ENCODE data around the gene TDRD15. TPM values are rescaled to one million over a fixed set of nuclear protein-coding genes. Genes with fewer than 3 reads are reported as not detected.

The TDRD15 gene
- total RNA-seq, 4 donors from 2014 or later = 0.34 TPM; not detected in 3

DNA sequence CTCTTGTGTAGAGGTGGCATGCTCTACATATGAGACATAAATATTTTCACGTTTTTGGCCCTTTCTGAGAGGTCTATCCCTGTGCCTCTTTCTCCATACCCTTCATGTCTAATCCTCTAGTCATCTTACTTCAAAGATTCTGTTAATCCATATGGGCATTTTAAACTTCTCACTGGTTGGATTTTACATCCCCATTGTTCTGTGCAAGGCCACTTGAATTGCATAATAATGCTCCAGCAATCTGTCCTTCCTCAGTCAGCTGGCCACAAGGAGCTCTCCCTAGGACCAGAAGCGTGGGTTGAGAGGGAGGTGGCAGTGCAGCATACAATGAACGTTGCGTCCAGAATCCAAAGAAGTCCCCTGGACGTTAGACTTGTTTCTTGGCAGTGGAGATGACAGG, 58.2 kb downstream of the TDRD15 start:
- TF ChIP-seq CTCF (IDR thresholded peaks at IDR 0.05) (no peak), POLR2A (IDR thresholded peaks at IDR 0.05) (no peak)
- no peak for DNase-seq
- Histone ChIP-seq H3K4me1 (no peaks in the 10 kb centered on the region), H3K4me3 (no peak overlapping the region), H3K36me3 (no peaks in the 10 kb centered on the region), H3K9me3 (no peaks in the 10 kb centered on the region), H3K27me3 (no peaks in the 10 kb centered on the region), H3K27ac (no peak overlapping the region)
- WGBS, 2 donors = 69 to 70% methylated on average over 2 to 5 of the region's 5 CpGs
- intact Hi-C loops (cut with DNase I) = no loop called here

DNA sequence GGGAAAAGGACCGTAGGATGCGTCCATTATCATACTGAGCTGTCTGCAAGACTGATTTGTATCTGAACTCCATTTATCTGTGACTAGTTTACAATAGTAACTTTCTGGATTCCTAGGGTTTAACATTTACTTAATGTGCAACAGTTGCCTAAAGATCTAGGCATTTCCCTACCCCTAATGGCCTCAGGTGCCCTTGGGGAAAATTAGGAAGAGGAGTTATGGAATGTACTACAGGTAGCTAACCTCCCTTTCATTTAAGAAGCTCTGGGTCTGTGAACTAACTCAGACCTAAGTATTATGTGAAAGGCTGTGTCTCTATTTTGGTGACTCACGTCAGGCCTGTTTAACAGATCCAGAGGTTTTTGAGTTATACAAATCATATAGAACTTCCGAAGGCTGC, 59.5 kb downstream of the TDRD15 start:
- Histone ChIP-seq H3K4me1 (no peaks in the 10 kb centered on the region), H3K27me3 (no peaks in the 10 kb centered on the region), H3K27ac (no peak overlapping the region), H3K36me3 (no peaks in the 10 kb centered on the region), H3K9me3 (no peaks in the 10 kb centered on the region), H3K4me3 (no peak overlapping the region)
- intact Hi-C loops (cut with DNase I) = no loop called here
- DNase-seq = no peak
- no peak for TF ChIP-seq CTCF (IDR thresholded peaks at IDR 0.05)
- TF ChIP-seq POLR2A (IDR thresholded peaks at IDR 0.05) = no peak
- WGBS, 2 donors = 58 to 64% methylated on average over 4 of the region's 4 CpGs

- Histone ChIP-seq H3K27me3 (no peaks in the 10 kb centered on the region), H3K4me3 (no peak overlapping the region), H3K27ac (no peak overlapping the region), H3K36me3 (no peaks in the 10 kb centered on the region), H3K9me3 (no peaks in the 10 kb centered on the region), H3K4me1 (no peaks in the 10 kb centered on the region)
- TF ChIP-seq POLR2A (IDR thresholded peaks at IDR 0.05) = no peak
- no peak for TF ChIP-seq CTCF (IDR thresholded peaks at IDR 0.05)
- 63 to 80% methylated on average over 2 of the region's 2 CpGs for WGBS, 2 donors
- intact Hi-C loops (cut with DNase I) = no loop called here
- DNase-seq = no peak
These were observed 60.0 kb downstream of the TDRD15 start for GRCh38 chr2:21183726-21184125.

- no peak overlapping the region for H3K27ac ChIP-seq
- WGBS, 2 donors = 94 to 95% methylated on average over 2 of the region's 2 CpGs
- no peak overlapping the region for H3K4me3 ChIP-seq
- no peak for DNase-seq
- no peaks in the 10 kb centered on the region for H3K36me3 ChIP-seq
- H3K27me3 ChIP-seq = no peaks in the 10 kb centered on the region
- TF ChIP-seq CTCF (IDR thresholded peaks at IDR 0.05) (no peak), POLR2A (IDR thresholded peaks at IDR 0.05) (no peak)
- intact Hi-C loops (cut with DNase I) = no loop called here
- no peaks in the 10 kb centered on the region for H3K4me1 ChIP-seq
- no peaks in the 10 kb centered on the region for H3K9me3 ChIP-seq
These were observed 67.8 kb downstream of the TDRD15 start for GRCh38 chr2:21191535-21191934.

Other genes starting within 250 kb of the TDRD15 start
- under 1 TPM in 3 of 4 donors, not detected in 1; 0.04 to 0.62 (median 0.19) TPM for gene APOB, start 79.9 kb upstream of the TDRD15 start, total RNA-seq

Measured in esophagus squamous epithelium (tissue), 5 donors.